ENCODE measurements around the gene TYR.

- TF ChIP-seq EZH2 (IDR thresholded peaks at IDR 0.05; ENCODE audit: insufficient read depth, poor library complexity, severe bottlenecking) (no peak), EZH2phosphoT487 (IDR thresholded peaks at IDR 0.05; ENCODE audit: insufficient read depth, low read depth) (no peak)
Observed at GRCh38 chr11:89176938-89177337, 737 bp upstream of the TYR start.
